Measurements from ENCODE around the gene UTS2.

DNA sequence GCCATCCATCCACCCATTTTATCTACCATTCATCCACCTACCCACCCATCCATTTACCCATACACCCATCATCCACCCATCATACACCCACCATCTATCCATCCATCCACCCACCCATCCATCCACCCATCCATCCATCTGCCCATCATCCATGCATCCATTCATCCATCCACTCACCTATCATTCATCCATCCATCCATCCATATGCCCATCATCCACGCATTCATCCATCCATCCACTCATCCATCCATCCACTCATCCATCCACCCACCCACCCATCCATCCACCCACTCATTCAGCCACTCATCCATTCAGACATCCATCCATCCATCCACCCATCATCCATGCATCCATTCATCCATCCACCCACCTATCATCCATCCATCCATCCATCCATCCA, 31.9 kb upstream of the UTS2 start:
- TF ChIP-seq CTCF (conservative IDR thresholded peaks at IDR 0.05; ENCODE audit: low read depth, low read length) (no peak), EZH2 (IDR thresholded peaks at IDR 0.05; ENCODE audit: borderline replicate concordance, low read depth, low read length, poor library complexity, severe bottlenecking) (no peak)

Measured in A673 (cell line).